A673 (cell line): Measurements from ENCODE around the gene AATF. TPM values are rescaled to one million over a fixed set of nuclear protein-coding genes. Genes with fewer than 3 reads are reported as not detected.

Experiments used
- BruUV-seq: library from RNA; stranded (reverse); fragments of 400-500 nt; replicated peaks from 2 replicates; lab custom pipeline; 2021; lab: Mats Ljungman, UMichigan
- CTCF ChIA-PET: fragments of 300-600 bp; sonication (Branson Sonifier 250); formaldehyde crosslinking; loops from one replicate; lab custom pipeline; 2022; ENCODE audit warnings: antibody characterized with exemption; lab: Charles Lee
- POLR2A ChIA-PET: fragments of 300-600 bp; sonication (Branson Sonifier 250); formaldehyde crosslinking; loops from one replicate; lab custom pipeline; 2022; ENCODE audit warnings: antibody characterized with exemption; ENCODE audit not compliant: low non-redundant PET; lab: Charles Lee
- DNase-seq: peaks from one replicate; pipeline ENCODE4 v3.0.0-alpha.2; 2015; ENCODE audit warnings: low spot score
- H3K27ac ChIP-seq: fragments of 200-600 bp; sonication (generic); 2 replicates; pipeline ENCODE4 v1.5.1; 2016; ENCODE audit warnings: mixed run types, low read depth, mild to moderate bottlenecking, mixed read lengths, antibody characterized with exemption, low read length; ENCODE audit not compliant: poor library complexity, severe bottlenecking
- H3K27me3 ChIP-seq: fragments of 200-600 bp; sonication (generic); replicated peaks from 2 replicates; pipeline ENCODE4 v1.6.1; 2017; ENCODE audit warnings: mixed run types, low read depth, mild to moderate bottlenecking, mixed read lengths, antibody characterized with exemption, low read length; ENCODE audit not compliant: insufficient read depth, poor library complexity
- H3K36me3 ChIP-seq: fragments of 200-600 bp; sonication (generic); 2 replicates; pipeline ENCODE4 v1.6.1; 2016; ENCODE audit warnings: mixed run types, mild to moderate bottlenecking, mixed read lengths, antibody characterized with exemption, low read length; ENCODE audit not compliant: insufficient read depth, poor library complexity, severe bottlenecking
- H3K4me1 ChIP-seq: fragments of 200-600 bp; sonication (generic); 2 replicates; pipeline ENCODE4 v1.6.1; 2017; ENCODE audit warnings: mixed run types, mild to moderate bottlenecking, mixed read lengths, antibody characterized with exemption, low read length; ENCODE audit not compliant: insufficient read depth, poor library complexity, severe bottlenecking
- H3K4me3 ChIP-seq: fragments of 200-600 bp; sonication (generic); 2 replicates; pipeline ENCODE4 v1.5.1; 2016; ENCODE audit warnings: low read depth, mixed run types, mild to moderate bottlenecking, mixed read lengths, low read length; ENCODE audit not compliant: poor library complexity, severe bottlenecking
- H3K9me3 ChIP-seq: fragments of 200-600 bp; sonication (generic); 2 replicates; pipeline ENCODE4 v1.6.1; 2016; ENCODE audit warnings: mixed run types, low read depth, mild to moderate bottlenecking, mixed read lengths, antibody characterized with exemption, low read length; ENCODE audit not compliant: poor library complexity, severe bottlenecking
- EZH2 ChIP-seq: fragments of 200-600 bp; sonication (generic); IDR thresholded peaks from 2 replicates; pipeline ENCODE4 v1.6.1; 2017; ENCODE audit warnings: borderline replicate concordance, low read depth, mild to moderate bottlenecking, mixed read lengths, antibody characterized with exemption, low read length; ENCODE audit not compliant: poor library complexity, severe bottlenecking
- intact Hi-C: fragments of 100-400 bp; cut with micrococcal nuclease; formaldehyde crosslinking; loops from one replicate; pipeline ENCODE4 v1.10.0; 2022; ENCODE audit not compliant: unreplicated experiment
- total RNA-seq: library from RNA; stranded (reverse); gene quantifications from 2 replicates; pipeline ENCODE4 v1.2.3, GENCODE V29; 2021
- TF ChIP-seq, protein P1 (sequence below): fragments of 300-800, 200-600 bp; sonication (generic); conservative IDR thresholded peaks from 2 replicates; pipeline ENCODE4 v1.5.1; 2017; ENCODE audit warnings: low read depth, mild to moderate bottlenecking, antibody characterized with exemption, low read length, moderate library complexity, mixed read lengths

Gene AATF
- total RNA-seq, 1 experiment from 2014 or later = 51.3 TPM

DNA sequence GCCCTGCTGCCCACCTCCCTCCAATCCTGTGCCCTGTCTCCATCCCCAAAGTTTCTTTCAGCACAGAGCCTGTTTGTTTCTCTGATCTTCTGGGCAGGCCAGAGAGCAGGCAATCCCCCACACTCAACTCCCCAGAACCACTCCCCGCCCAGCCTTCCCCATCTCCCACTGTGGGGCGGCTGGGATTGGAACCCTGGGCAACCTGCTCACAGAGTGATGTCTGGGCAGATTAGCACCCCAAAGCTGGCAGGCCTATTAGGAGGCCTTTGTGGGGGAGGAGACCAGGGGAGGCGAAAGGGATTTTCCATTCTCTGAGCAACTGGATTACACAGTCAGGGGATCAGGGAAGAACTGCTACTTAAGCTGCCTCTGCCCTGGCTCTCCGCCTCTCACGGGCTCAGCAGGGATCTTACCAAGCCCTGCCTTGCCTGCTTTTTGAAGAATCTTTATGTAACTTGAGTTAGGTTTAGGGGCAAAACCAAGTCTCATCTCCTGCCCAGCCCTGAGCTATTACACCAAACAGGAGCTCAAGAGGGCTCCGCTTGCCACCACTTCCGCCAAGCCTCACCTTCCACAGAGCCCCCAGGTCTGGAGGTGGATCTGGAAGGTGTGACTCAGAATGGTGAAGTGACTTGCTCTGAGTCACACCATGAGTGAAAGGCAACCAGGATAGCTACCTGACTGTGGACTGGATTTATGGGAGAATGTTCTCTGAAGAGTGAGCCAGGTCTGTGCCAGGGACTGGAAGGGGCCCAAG is 27.5 kb upstream of the AATF start:
- POLR2A ChIA-PET = no interaction called here
- TF ChIP-seq, protein P1, sequence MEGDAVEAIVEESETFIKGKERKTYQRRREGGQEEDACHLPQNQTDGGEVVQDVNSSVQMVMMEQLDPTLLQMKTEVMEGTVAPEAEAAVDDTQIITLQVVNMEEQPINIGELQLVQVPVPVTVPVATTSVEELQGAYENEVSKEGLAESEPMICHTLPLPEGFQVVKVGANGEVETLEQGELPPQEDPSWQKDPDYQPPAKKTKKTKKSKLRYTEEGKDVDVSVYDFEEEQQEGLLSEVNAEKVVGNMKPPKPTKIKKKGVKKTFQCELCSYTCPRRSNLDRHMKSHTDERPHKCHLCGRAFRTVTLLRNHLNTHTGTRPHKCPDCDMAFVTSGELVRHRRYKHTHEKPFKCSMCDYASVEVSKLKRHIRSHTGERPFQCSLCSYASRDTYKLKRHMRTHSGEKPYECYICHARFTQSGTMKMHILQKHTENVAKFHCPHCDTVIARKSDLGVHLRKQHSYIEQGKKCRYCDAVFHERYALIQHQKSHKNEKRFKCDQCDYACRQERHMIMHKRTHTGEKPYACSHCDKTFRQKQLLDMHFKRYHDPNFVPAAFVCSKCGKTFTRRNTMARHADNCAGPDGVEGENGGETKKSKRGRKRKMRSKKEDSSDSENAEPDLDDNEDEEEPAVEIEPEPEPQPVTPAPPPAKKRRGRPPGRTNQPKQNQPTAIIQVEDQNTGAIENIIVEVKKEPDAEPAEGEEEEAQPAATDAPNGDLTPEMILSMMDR = no peak
- TF ChIP-seq EZH2 = no peak
- intact Hi-C loops = no loop called here
- Histone ChIP-seq H3K36me3 (no peaks in the 10 kb centered on the region), H3K27ac (no peak overlapping the region), H3K9me3 (no peaks in the 10 kb centered on the region), H3K4me1 (no peaks in the 10 kb centered on the region), H3K27me3 (no peaks in the 10 kb centered on the region), H3K4me3 (no peak overlapping the region)
- CTCF ChIA-PET = interaction anchor here (0.8 kb wide), 1 partner anchor 166 kb away, joined by 7 read pairs; no protein-coding TSS in a partner anchor
- no peak for DNase-seq
- no TSS peak for BruUV-seq

DNA sequence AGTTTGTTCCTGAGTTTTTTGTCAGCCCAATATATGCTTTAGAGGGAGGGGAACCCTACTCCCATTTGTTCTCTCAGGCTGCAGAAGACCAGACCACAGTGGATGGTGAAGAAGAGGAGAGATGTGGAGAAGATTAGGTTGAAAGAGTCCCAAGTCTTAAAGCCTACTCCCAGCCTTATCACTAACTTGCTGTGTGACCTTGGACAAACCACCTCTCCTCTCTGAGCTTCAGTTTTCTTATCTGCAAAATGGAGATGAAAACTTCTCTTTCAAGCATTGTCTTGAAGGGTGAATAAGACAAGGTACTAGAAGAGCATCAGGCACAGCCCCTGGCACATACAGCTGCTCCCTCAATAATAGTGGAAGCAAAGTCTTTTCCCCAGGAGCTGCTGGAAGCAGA is 26.6 kb upstream of the AATF start:
- intact Hi-C loops = no loop called here
- Histone ChIP-seq H3K27ac (no peak overlapping the region), H3K4me1 (no peaks in the 10 kb centered on the region), H3K9me3 (no peaks in the 10 kb centered on the region), H3K36me3 (no peaks in the 10 kb centered on the region), H3K27me3 (no peaks in the 10 kb centered on the region), H3K4me3 (no peak overlapping the region)
- CTCF ChIA-PET = no interaction called here
- POLR2A ChIA-PET = no interaction called here
- TF ChIP-seq, protein P1 = no peak
- TF ChIP-seq EZH2 = no peak
- no TSS peak for BruUV-seq
- no peak for DNase-seq

DNA sequence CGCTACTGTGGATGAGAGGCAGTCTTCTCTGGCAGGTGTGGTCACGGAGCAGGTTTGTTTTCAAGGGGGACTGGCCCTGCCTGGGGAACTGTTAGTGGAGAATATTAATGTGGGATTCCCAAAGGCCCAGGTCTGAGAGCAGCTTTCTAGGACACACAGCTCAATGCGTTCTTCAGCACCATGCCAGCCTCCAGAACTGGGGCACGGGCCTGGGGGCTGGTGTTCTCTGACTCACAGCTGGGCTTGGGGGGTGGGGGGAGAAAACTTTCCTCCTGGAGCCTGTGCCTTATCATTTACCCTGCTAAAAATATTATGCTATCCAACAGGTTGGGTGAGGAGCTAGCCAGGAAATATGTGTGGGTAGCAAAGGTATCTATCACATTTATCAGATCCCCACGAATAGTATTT is 24.9 kb upstream of the AATF start:
- Histone ChIP-seq H3K9me3 (no peaks in the 10 kb centered on the region), H3K27me3 (no peaks in the 10 kb centered on the region), H3K4me1 (no peaks in the 10 kb centered on the region), H3K36me3 (no peaks in the 10 kb centered on the region), H3K4me3 (no peak overlapping the region), H3K27ac (no peak overlapping the region)
- no peak for DNase-seq
- intact Hi-C loops = no loop called here
- no peak for TF ChIP-seq EZH2
- TF ChIP-seq, protein P1 = no peak
- ChIA-PET CTCF (no interaction called here), POLR2A (no interaction called here)
- no TSS peak for BruUV-seq
